ENCODE results near the gene BLOC1S5.

DNA sequence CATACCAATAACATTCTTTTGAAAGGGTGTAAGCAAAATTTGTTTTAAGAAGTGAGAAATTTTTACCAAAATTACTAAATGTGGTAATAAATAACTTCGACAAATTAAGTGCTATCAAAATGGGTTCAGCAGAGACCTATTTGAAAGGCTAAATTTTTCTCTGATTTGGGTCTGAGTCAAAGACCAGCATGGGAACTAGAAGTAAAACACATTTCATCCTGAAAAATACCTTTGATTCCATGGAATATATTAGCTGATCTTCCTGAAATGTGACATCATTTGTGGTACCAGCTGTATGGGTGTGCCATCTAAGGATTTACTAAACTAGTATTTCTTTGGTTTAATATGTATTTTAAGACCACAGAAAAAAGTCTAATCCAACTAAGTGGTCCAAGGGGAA lies 63.6 kb downstream of the BLOC1S5 start:
- TF ChIP-seq, protein P1, sequence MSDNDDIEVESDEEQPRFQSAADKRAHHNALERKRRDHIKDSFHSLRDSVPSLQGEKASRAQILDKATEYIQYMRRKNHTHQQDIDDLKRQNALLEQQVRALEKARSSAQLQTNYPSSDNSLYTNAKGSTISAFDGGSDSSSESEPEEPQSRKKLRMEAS (IDR thresholded peaks at IDR 0.05), result no peak
- TF ChIP-seq, protein P2, sequence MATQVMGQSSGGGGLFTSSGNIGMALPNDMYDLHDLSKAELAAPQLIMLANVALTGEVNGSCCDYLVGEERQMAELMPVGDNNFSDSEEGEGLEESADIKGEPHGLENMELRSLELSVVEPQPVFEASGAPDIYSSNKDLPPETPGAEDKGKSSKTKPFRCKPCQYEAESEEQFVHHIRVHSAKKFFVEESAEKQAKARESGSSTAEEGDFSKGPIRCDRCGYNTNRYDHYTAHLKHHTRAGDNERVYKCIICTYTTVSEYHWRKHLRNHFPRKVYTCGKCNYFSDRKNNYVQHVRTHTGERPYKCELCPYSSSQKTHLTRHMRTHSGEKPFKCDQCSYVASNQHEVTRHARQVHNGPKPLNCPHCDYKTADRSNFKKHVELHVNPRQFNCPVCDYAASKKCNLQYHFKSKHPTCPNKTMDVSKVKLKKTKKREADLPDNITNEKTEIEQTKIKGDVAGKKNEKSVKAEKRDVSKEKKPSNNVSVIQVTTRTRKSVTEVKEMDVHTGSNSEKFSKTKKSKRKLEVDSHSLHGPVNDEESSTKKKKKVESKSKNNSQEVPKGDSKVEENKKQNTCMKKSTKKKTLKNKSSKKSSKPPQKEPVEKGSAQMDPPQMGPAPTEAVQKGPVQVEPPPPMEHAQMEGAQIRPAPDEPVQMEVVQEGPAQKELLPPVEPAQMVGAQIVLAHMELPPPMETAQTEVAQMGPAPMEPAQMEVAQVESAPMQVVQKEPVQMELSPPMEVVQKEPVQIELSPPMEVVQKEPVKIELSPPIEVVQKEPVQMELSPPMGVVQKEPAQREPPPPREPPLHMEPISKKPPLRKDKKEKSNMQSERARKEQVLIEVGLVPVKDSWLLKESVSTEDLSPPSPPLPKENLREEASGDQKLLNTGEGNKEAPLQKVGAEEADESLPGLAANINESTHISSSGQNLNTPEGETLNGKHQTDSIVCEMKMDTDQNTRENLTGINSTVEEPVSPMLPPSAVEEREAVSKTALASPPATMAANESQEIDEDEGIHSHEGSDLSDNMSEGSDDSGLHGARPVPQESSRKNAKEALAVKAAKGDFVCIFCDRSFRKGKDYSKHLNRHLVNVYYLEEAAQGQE (IDR thresholded peaks at IDR 0.05; ENCODE audit: low read depth), result no peak
- no peak for TF ChIP-seq RAD21 (IDR thresholded peaks at IDR 0.05; ENCODE audit: low read depth)
- TF ChIP-seq CREB1 (IDR thresholded peaks at IDR 0.05; ENCODE audit: low read depth), result no peak
- TF ChIP-seq, protein P3, sequence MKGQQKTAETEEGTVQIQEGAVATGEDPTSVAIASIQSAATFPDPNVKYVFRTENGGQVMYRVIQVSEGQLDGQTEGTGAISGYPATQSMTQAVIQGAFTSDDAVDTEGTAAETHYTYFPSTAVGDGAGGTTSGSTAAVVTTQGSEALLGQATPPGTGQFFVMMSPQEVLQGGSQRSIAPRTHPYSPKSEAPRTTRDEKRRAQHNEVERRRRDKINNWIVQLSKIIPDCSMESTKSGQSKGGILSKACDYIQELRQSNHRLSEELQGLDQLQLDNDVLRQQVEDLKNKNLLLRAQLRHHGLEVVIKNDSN (IDR thresholded peaks at IDR 0.05), result no peak
- no peak for TF ChIP-seq CEBPB (IDR thresholded peaks at IDR 0.05)
- TF ChIP-seq TEAD4 (IDR thresholded peaks at IDR 0.05), result no peak
- TF ChIP-seq TAF1 (IDR thresholded peaks at IDR 0.05; ENCODE audit: low read depth), result no peak
- no peak for TF ChIP-seq YY1 (IDR thresholded peaks at IDR 0.05; ENCODE audit: low read depth)

All from Ishikawa (cell line).